ENCODE results near the gene GIPC3. TPM values are rescaled to one million over a fixed set of nuclear protein-coding genes. Genes with fewer than 3 reads are reported as not detected.

The GIPC3 gene
- total and polyA plus RNA-seq, 9 donors, result 0.11 to 3.3 (median 0.35) TPM

GRCh38 chr19:3555653-3556422 is 29.4 kb upstream of the GIPC3 start:
- H3K27me3 ChIP-seq, result no peaks in the 10 kb centered on the region
- H3K4me1 ChIP-seq (ENCODE audit: insufficient read depth), result peaks cover 10% of the 10 kb centered on the region
- no peaks in the 10 kb centered on the region for H3K9me3 ChIP-seq
- TF ChIP-seq POLR2A (IDR thresholded peaks at IDR 0.05), result no peak
- TF ChIP-seq EP300 (IDR thresholded peaks at IDR 0.05), result no peak
- TF ChIP-seq CTCF (IDR thresholded peaks at IDR 0.05), result no peak
- intact Hi-C loops (cut with DNase I), result no loop called here
- WGBS, 3 donors, result 46 to 71% (median 47%) methylated on average over 11 to 15 of the region's 15 CpGs
- no peaks in the 10 kb centered on the region for H3K36me3 ChIP-seq
- H3K27ac ChIP-seq, result no peak overlapping the region
- peak overlapping the region; percentile 86 for H3K4me3 ChIP-seq
- DNase-seq, result peak in 1 of 5 donors; percentile 34

- H3K4me1 ChIP-seq (ENCODE audit: insufficient read depth), result peaks cover 10% of the 10 kb centered on the region
- 9 to 16% (median 10%) methylated on average over 9 of the region's 9 CpGs for WGBS, 3 donors
Observed at GRCh38 chr19:3556423-3556977, 28.8 kb upstream of the GIPC3 start.

GRCh38 chr19:3556978-3557460 is 28.3 kb upstream of the GIPC3 start:
- Histone ChIP-seq H3K36me3 (no peaks in the 10 kb centered on the region), H3K27ac (no peak overlapping the region), H3K27me3 (no peaks in the 10 kb centered on the region), H3K9me3 (no peaks in the 10 kb centered on the region), H3K4me3 (peak overlapping the region; percentile 86), H3K4me1 (ENCODE audit: insufficient read depth) (peaks cover 10% of the 10 kb centered on the region)
- peak in 2 of 3 donors; percentile 18 to 29 for TF ChIP-seq CTCF (IDR thresholded peaks at IDR 0.05)
- no peak for TF ChIP-seq POLR2A (IDR thresholded peaks at IDR 0.05)
- TF ChIP-seq EP300 (IDR thresholded peaks at IDR 0.05), result no peak
- peak in 2 of 5 donors; percentile 30 to 56 for DNase-seq
- intact Hi-C loops (cut with DNase I), result no loop called here
- 0 to 1% (median 0%) methylated on average over 32 to 60 of the region's 60 CpGs for WGBS, 3 donors

More at GRCh38 chr19:3556423-3556977, 28.8 kb upstream of the GIPC3 start:
- intact Hi-C loops (cut with DNase I), result no loop called here
- no peaks in the 10 kb centered on the region for H3K27me3 ChIP-seq
- peak overlapping the region; percentile 86 for H3K4me3 ChIP-seq
- no peak for DNase-seq
- H3K27ac ChIP-seq, result no peak overlapping the region
- H3K9me3 ChIP-seq, result no peaks in the 10 kb centered on the region
- TF ChIP-seq POLR2A (IDR thresholded peaks at IDR 0.05), result no peak
- TF ChIP-seq CTCF (IDR thresholded peaks at IDR 0.05), result no peak
- no peak for TF ChIP-seq EP300 (IDR thresholded peaks at IDR 0.05)
- no peaks in the 10 kb centered on the region for H3K36me3 ChIP-seq

DNA sequence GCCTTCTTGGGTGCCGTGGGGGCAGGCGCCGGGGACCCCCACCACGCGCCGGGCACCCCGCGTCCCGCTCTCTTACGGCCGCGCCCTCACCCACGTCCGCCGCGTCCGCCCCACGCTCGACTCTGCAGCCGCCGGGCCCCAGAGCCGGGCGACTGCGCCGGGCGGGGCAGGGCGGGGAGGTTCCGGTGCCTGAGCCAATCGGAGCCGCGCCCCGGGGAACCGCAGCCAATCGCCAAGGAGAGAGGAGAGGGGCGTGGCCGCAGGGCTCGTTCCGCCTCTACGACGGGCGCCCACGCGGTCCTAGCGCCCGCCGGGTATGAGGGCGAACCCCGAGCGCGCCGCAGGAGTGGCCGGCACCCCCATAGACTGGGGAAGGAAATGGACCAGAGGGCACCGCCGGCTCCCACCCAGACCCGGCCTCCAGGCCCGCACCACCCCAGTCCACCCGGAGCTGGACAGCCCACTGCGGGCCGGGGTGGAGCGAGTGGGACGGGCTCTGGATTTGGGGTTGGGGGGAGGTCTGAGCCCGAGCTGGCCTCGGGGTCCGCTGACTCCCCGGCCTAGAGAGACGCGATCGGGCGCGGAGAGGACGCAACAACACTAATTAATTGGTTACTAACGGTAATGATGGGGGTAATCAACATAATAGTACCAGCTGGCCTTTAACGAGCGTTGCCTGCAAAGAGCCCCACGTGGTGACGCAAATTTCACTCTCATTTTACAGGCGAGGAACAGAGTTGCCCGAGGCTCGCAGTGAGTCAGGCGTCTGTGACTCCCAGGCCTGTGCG is 27.6 kb upstream of the GIPC3 start, which contains the start of gene MFSD12:
Gene MFSD12 (minus strand): TSS at position 126 of the 788 bp plus-strand sequence. CDS start 183 bp downstream, outside the sequence.
- intact Hi-C loops (cut with DNase I), result no loop called here
- Histone ChIP-seq H3K27me3 (no peaks in the 10 kb centered on the region), H3K9me3 (no peaks in the 10 kb centered on the region), H3K4me1 (ENCODE audit: insufficient read depth) (peaks cover 10% of the 10 kb centered on the region), H3K27ac (peak within 1 kb of the TSS in 1 of 2 donors; percentile 45), H3K36me3 (no peaks in the 10 kb centered on the region), H3K4me3 (peak within 1 kb of the TSS; percentile 86)
- DNase-seq, result peak; percentile 93 to 96 (median 94)
- 0% methylated on average over 29 to 81 of the region's 81 CpGs for WGBS, 3 donors
- TF ChIP-seq POLR2A (IDR thresholded peaks at IDR 0.05) (peak; percentile 64), EP300 (IDR thresholded peaks at IDR 0.05) (no peak), CTCF (IDR thresholded peaks at IDR 0.05) (no peak)

All from ovary (tissue), 9 donors.